PC-9 (cell line): ENCODE data around the gene SDF2L1. TPM values are rescaled to one million over a fixed set of nuclear protein-coding genes. Genes with fewer than 3 reads are reported as not detected.

Experiments
- Bru-seq: library from RNA; stranded (reverse); fragments of 400-500 nt; gene quantifications from one replicate; lab custom pipeline; 2021; lab: Mats Ljungman, UMichigan
- BruChase-seq, 2 experiments: library from RNA; stranded (reverse); fragments of 400-500 nt; gene quantifications; one replicate each; lab custom pipeline; 2021; lab: Mats Ljungman, UMichigan
- BruUV-seq: library from RNA; stranded (reverse); fragments of 400-500 nt; replicated peaks from 2 replicates; lab custom pipeline; 2021; lab: Mats Ljungman, UMichigan
- CTCF ChIA-PET: fragments of 300-600 bp; sonication (Branson Sonifier 250); formaldehyde crosslinking; loops from one replicate; lab custom pipeline; 2022; ENCODE audit warnings: antibody characterized with exemption; lab: Charles Lee
- POLR2A ChIA-PET: fragments of 300-600 bp; sonication (Branson Sonifier 250); formaldehyde crosslinking; loops from one replicate; lab custom pipeline; 2022; ENCODE audit warnings: antibody characterized with exemption; ENCODE audit not compliant: unreplicated experiment; lab: Charles Lee
- DNase-seq, 2 experiments: peaks; one replicate each; pipeline versions ENCODE4 v3.0.0 to v3.0.0-alpha.2; 2015 to 2022; ENCODE audit warnings: mixed read lengths in 1 of 2
- H2AFZ ChIP-seq: fragments of 200-600 bp; sonication (generic); 2 replicates; pipeline ENCODE4 v1.8.1; 2017; ENCODE audit warnings: antibody characterized with exemption
- H3F3A ChIP-seq: fragments of 200-600 bp; sonication (generic); 2 replicates; pipeline ENCODE4 v1.8.1; 2017; ENCODE audit warnings: antibody characterized with exemption, mild to moderate bottlenecking, low read depth; ENCODE audit not compliant: insufficient read depth
- H3K27ac ChIP-seq: fragments of 200-600 bp; sonication (generic); 2 replicates; pipeline ENCODE4 v1.6.1; 2016; ENCODE audit warnings: mixed run types
- H3K27me3 ChIP-seq: fragments of 200-600 bp; sonication (generic); 2 replicates; pipeline ENCODE4 v1.6.1; 2016; ENCODE audit warnings: low read depth, mixed run types; ENCODE audit not compliant: insufficient read depth
- H3K36me3 ChIP-seq: fragments of 200-600 bp; sonication (generic); 2 replicates; pipeline ENCODE4 v1.6.1; 2016; ENCODE audit warnings: low read depth, mixed run types
- H3K4me1 ChIP-seq: fragments of 200-600 bp; sonication (generic); replicated peaks from 2 replicates; pipeline ENCODE4 v1.6.1; 2016; ENCODE audit warnings: mixed run types; ENCODE audit not compliant: insufficient read depth
- H3K4me2 ChIP-seq: fragments of 200-600 bp; sonication (generic); 2 replicates; pipeline ENCODE4 v1.6.1; 2017; ENCODE audit warnings: mixed run types
- H3K4me3 ChIP-seq: fragments of 200-600 bp; sonication (generic); 2 replicates; pipeline ENCODE4 v1.6.1; 2016; ENCODE audit warnings: mixed run types
- H3K79me2 ChIP-seq: fragments of 200-600 bp; sonication (generic); 2 replicates; pipeline ENCODE4 v1.6.1; 2017; ENCODE audit warnings: low read depth, mixed run types
- H3K9me2 ChIP-seq: fragments of 200-600 bp; sonication (generic); 2 replicates; pipeline ENCODE4 v1.8.1; 2017; ENCODE audit warnings: mild to moderate bottlenecking; ENCODE audit not compliant: insufficient read depth
- H3K9me3 ChIP-seq: fragments of 200-600 bp; sonication (generic); 2 replicates; pipeline ENCODE4 v1.8.1; 2016; ENCODE audit warnings: low read depth; ENCODE audit not compliant: insufficient read depth
- H4K20me1 ChIP-seq: fragments of 200-600 bp; sonication (generic); 2 replicates; pipeline ENCODE4 v1.8.1; 2017; ENCODE audit not compliant: insufficient read depth
- CTCF ChIP-seq: fragments of 200-600 bp; sonication (generic); conservative IDR thresholded peaks from 2 replicates; pipeline ENCODE4 v1.6.1; 2017; ENCODE audit warnings: mixed run types, antibody characterized with exemption, mild to moderate bottlenecking, moderate library complexity
- EZH2 ChIP-seq: fragments of 200-600 bp; sonication (generic); IDR thresholded peaks from 2 replicates; pipeline ENCODE4 v1.8.0; 2017; ENCODE audit warnings: antibody characterized with exemption, low read depth
- intact Hi-C: fragments of 100-400 bp; cut with micrococcal nuclease; formaldehyde crosslinking; loops from one replicate; pipeline ENCODE4 v1.10.0; 2022; ENCODE audit not compliant: unreplicated experiment
- long read RNA-seq: library from polyadenylated mRNA; stranded (forward); transcript quantifications from one replicate; pipeline ENCODE4 v2.0.0, GENCODE V29; 2022
- total RNA-seq: library from RNA; stranded (reverse); gene quantifications from 2 replicates; pipeline ENCODE4 v1.2.3, GENCODE V29; 2021

SDF2L1 gene
- total RNA-seq (22.5 and 23.2 TPM in 2 replicates), Bru-seq, nascent RNA (percentile 45 among the genes with signal in this experiment), BruChase-seq, experiment 1, labeled RNA remaining after a 2-hour chase (percentile 59 among the genes with signal in this experiment), BruChase-seq, experiment 2, labeled RNA remaining after a 6-hour chase (percentile 69 among the genes with signal in this experiment)
- long read RNA-seq, transcript SDF2L1-201 (3 exons, 865 nt) = major isoform, 33 of 36 reads
- long read RNA-seq, partial matches to known transcripts = 3 of 36 reads
- long read RNA-seq, other reads (novel, unspliced or antisense) = 0 of 36 reads

DNA sequence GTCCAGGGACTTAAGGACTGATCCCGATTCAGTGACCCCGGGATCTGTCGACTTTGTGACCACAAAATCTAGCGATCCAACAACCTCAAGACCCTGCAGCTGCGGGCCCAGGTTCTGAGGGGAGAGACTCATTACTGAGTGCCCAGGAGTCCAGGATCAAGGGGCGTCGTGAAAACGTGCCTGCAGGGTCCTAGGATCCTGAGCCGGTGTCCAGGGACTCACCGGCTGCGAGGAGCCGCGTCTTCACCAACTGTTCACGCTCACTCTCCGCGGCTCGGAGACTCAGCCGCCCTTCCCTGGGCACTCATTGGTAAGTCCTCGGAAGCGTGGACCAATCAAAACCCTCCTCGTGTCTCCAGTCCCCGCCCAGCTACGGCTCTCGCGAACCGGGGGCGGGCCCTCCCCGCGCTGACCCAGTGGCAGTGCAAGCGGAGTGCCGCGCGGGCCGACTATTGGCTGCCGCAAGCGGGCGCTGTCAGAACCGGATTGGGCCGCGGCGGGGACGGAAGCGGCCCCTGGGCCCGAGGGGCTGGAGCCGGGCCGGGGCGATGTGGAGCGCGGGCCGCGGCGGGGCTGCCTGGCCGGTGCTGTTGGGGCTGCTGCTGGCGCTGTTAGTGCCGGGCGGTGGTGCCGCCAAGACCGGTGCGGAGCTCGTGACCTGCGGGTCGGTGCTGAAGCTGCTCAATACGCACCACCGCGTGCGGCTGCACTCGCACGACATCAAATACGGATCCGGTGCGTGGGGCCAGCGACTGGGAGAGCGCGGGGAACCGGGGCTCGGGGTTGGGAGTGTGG is at the start of gene SDF2L1:
Gene SDF2L1 (plus strand): TSS at position 514 of the 795 bp plus-strand sequence. CDS start 35 bp downstream, at position 549.
- intact Hi-C loops = no loop called here
- no TSS peak for BruUV-seq
- DNase-seq = peak; percentile 93 to 95
- H3K4me3 ChIP-seq = peak within 1 kb of the TSS; percentile 67
- peak within 1 kb of the TSS; percentile 84 for H2AFZ ChIP-seq
- no peaks in the 10 kb centered on the region; the same call in 1 of the 2 replicates for H3K4me1 ChIP-seq
- H3K4me2 ChIP-seq = peak within 1 kb of the TSS; percentile 90
- TF ChIP-seq CTCF (peak; percentile 47), EZH2 (no peak)
- no peaks in the 10 kb centered on the region for H3K79me2 ChIP-seq
- no peaks in the 10 kb centered on the region for H3F3A ChIP-seq
- no peaks in the 10 kb centered on the region; the same call in 1 of the 2 replicates for H4K20me1 ChIP-seq
- H3K27me3 ChIP-seq = no peaks in the 10 kb centered on the region
- H3K36me3 ChIP-seq = no peaks in the 10 kb centered on the region
- H3K9me2 ChIP-seq = no peaks in the 10 kb centered on the region
- ChIA-PET CTCF (interaction anchor here (0.7 to 2.2 kb wide), 3 partner anchors 13 to 34 kb away, joined by 4 to 12 read pairs (median 4); no protein-coding TSS in a partner anchor), POLR2A (interaction anchor here (0.6 to 0.7 kb wide), 3 partner anchors 13 to 670 kb away, joined by 3 to 5 read pairs (median 3); no protein-coding TSS in a partner anchor)
- H3K9me3 ChIP-seq = no peaks in the 10 kb centered on the region
- H3K27ac ChIP-seq = peak within 1 kb of the TSS; percentile 74

- Histone ChIP-seq H2AFZ (no peak overlapping the region), H3K4me2 (no peak overlapping the region), H3K36me3 (no peaks in the 10 kb centered on the region; the same call in 1 of the 2 replicates), H3K27me3 (no peaks in the 10 kb centered on the region), H4K20me1 (peaks cover 75% of the 10 kb centered on the region), H3K4me3 (no peak overlapping the region), H3K79me2 (peaks cover 80% of the 10 kb centered on the region), H3K9me3 (no peaks in the 10 kb centered on the region), H3K27ac (no peak overlapping the region), H3K9me2 (no peaks in the 10 kb centered on the region), H3F3A (no peaks in the 10 kb centered on the region), H3K4me1 (no peaks in the 10 kb centered on the region)
- TF ChIP-seq CTCF (no peak), EZH2 (no peak)
- ChIA-PET POLR2A (no interaction called here), CTCF (no interaction called here)
- no peak for DNase-seq
- intact Hi-C loops = no loop called here
- BruUV-seq = no TSS peak
Measured at GRCh38 chr22:21592422-21592821, 49.7 kb upstream of the SDF2L1 start.

DNA sequence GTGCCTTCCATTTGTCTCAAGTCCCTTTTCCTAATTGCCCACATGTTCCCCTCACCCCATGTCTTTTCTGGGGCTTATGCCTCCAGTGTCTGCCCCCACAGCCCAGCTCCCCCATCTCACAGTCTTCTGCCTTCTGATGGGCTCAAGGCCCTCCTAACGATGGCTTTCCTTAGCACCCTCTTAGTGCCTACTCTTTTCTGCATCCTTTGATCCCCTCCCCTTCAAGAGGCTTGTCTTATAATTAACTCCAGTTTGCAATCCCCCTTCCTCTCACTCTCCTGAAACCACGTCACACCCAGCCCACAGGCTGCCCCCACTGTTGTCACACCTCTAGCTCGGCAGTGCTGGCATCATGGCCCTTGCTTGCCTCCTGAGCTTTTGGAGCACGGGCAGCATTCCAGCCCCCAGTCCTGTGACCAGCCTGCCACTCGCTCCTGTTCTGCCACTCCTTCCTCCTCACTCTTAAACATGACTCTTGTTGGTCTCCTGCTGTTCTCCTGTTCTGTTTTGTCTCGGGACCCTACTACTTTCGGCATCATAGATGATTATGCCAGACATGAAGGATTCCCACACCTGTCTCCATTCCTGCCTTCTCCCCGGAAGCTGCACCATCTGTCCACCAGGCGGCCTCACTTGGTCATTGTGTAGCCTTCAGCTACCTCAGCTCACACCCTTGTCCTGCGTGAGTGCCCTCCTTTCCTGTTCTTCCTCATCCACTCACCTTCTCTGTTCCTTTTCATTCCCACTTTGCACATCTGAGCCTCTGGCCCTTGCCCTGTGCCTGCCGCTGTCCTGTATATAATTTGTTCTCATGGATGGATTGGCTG is 48.5 kb upstream of the SDF2L1 start:
- H3K9me3 ChIP-seq = no peaks in the 10 kb centered on the region
- H2AFZ ChIP-seq = no peak overlapping the region
- H3K9me2 ChIP-seq = no peaks in the 10 kb centered on the region
- no peaks in the 10 kb centered on the region for H3F3A ChIP-seq
- no peak for TF ChIP-seq EZH2
- peak; percentile 40 for TF ChIP-seq CTCF
- no peaks in the 10 kb centered on the region; the same call in 1 of the 2 replicates for H3K36me3 ChIP-seq
- no peak overlapping the region for H3K4me2 ChIP-seq
- ChIA-PET CTCF (no interaction called here), POLR2A (no interaction called here)
- H3K79me2 ChIP-seq = peaks cover 75% of the 10 kb centered on the region
- no peak overlapping the region for H3K4me3 ChIP-seq
- DNase-seq = no peak
- intact Hi-C loops = no loop called here
- no TSS peak for BruUV-seq
- no peaks in the 10 kb centered on the region for H3K27me3 ChIP-seq
- no peaks in the 10 kb centered on the region for H3K4me1 ChIP-seq
- H4K20me1 ChIP-seq = peaks cover 74% of the 10 kb centered on the region
- no peak overlapping the region for H3K27ac ChIP-seq
